ENCODE results near the gene SUGCT. TPM values are rescaled to one million over a fixed set of nuclear protein-coding genes. Genes with fewer than 3 reads are reported as not detected.

SUGCT gene
- total RNA-seq, 1 experiment from 2014 or later = 1.5 TPM

GRCh38 chr7:40888499-40888898 lies 753.7 kb downstream of the SUGCT start:
- H3K9me3 ChIP-seq (ENCODE audit: low read depth, low read length, poor library complexity, severe bottlenecking) = peaks cover 9% of the 10 kb centered on the region
- TF ChIP-seq EZH2 (IDR thresholded peaks at IDR 0.05; ENCODE audit: borderline replicate concordance, low read depth, low read length, poor library complexity, severe bottlenecking) (no peak), CTCF (conservative IDR thresholded peaks at IDR 0.05; ENCODE audit: low read depth, low read length) (no peak)
- no peak for DNase-seq (ENCODE audit: low spot score)
- no peak overlapping the region for H3K4me3 ChIP-seq (ENCODE audit: low read depth, low read length, poor library complexity, severe bottlenecking)
- no peaks in the 10 kb centered on the region for H3K4me1 ChIP-seq (ENCODE audit: insufficient read depth, low read length, poor library complexity, severe bottlenecking)
- no peaks in the 10 kb centered on the region for H3K36me3 ChIP-seq (ENCODE audit: insufficient read depth, low read length, poor library complexity, severe bottlenecking)
- intact Hi-C loops (cut with micrococcal nuclease; ENCODE audit: unreplicated experiment) = no loop called here
- no TSS peak for BruUV-seq (replicated peaks)
- H3K27ac ChIP-seq (ENCODE audit: low read depth, low read length, poor library complexity, severe bottlenecking) = no peak overlapping the region
- CTCF ChIA-PET = no interaction called here
- POLR2A ChIA-PET (ENCODE audit: low non-redundant PET) = no interaction called here
- no peaks in the 10 kb centered on the region for H3K27me3 ChIP-seq (replicated peaks; ENCODE audit: insufficient read depth, low read depth, low read length, poor library complexity)

DNA sequence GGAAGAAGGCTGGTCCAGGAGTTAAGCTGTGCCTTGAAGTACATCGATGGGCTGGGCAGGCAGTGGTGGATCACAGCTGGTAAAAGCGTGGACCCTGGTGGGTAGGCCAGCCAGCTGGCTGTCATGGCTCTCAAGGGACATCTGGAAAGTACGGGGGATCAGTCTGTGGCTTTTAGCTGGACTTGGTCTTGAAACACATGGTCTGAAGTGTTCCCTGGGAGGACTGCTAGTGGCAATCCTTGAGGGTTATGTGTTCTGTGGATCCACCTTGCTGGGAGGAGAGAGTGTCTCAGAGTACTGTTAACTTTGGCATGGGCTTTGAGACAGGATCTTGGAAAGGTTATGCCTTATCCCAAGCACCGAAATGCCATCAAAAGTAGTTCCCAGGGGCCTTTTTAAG lies 754.3 kb downstream of the SUGCT start:
- BruUV-seq (replicated peaks) = no TSS peak
- no peak overlapping the region for H3K4me3 ChIP-seq (ENCODE audit: low read depth, low read length, poor library complexity, severe bottlenecking)
- DNase-seq (ENCODE audit: low spot score) = no peak
- POLR2A ChIA-PET (ENCODE audit: low non-redundant PET) = no interaction called here
- CTCF ChIA-PET = no interaction called here
- H3K27ac ChIP-seq (ENCODE audit: low read depth, low read length, poor library complexity, severe bottlenecking) = no peak overlapping the region
- no peaks in the 10 kb centered on the region for H3K4me1 ChIP-seq (ENCODE audit: insufficient read depth, low read length, poor library complexity, severe bottlenecking)
- no peaks in the 10 kb centered on the region for H3K36me3 ChIP-seq (ENCODE audit: insufficient read depth, low read length, poor library complexity, severe bottlenecking)
- TF ChIP-seq EZH2 (IDR thresholded peaks at IDR 0.05; ENCODE audit: borderline replicate concordance, low read depth, low read length, poor library complexity, severe bottlenecking) (no peak), CTCF (conservative IDR thresholded peaks at IDR 0.05; ENCODE audit: low read depth, low read length) (no peak)
- H3K9me3 ChIP-seq (ENCODE audit: low read depth, low read length, poor library complexity, severe bottlenecking) = peaks cover 9% of the 10 kb centered on the region
- intact Hi-C loops (cut with micrococcal nuclease; ENCODE audit: unreplicated experiment) = no loop called here
- H3K27me3 ChIP-seq (replicated peaks; ENCODE audit: insufficient read depth, low read depth, low read length, poor library complexity) = no peaks in the 10 kb centered on the region

DNA sequence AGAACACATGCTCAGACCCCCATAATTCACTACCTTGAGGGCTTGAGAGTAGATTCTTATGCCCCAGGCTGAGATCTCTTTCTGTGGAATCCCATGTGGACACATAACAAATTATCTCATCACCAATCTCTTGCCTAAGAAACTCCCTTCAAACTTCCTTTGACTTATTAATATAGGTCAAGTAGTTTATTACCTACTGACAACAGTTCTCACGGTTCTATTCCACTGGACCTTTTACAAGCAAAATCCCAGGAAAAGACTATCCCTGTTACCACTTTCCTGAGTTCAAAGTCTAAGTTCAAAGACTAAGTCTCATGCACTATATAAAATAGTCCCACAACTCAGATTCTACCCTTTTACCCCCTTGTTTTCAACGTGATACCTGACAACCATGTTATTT lies 754.7 kb downstream of the SUGCT start:
- intact Hi-C loops (cut with micrococcal nuclease; ENCODE audit: unreplicated experiment) = no loop called here
- BruUV-seq (replicated peaks) = no TSS peak
- Histone ChIP-seq H3K4me1 (ENCODE audit: insufficient read depth, low read length, poor library complexity, severe bottlenecking) (no peaks in the 10 kb centered on the region), H3K9me3 (ENCODE audit: low read depth, low read length, poor library complexity, severe bottlenecking) (peaks cover 9% of the 10 kb centered on the region), H3K36me3 (ENCODE audit: insufficient read depth, low read length, poor library complexity, severe bottlenecking) (no peaks in the 10 kb centered on the region), H3K27me3 (replicated peaks; ENCODE audit: insufficient read depth, low read depth, low read length, poor library complexity) (no peaks in the 10 kb centered on the region), H3K4me3 (ENCODE audit: low read depth, low read length, poor library complexity, severe bottlenecking) (no peak overlapping the region), H3K27ac (ENCODE audit: low read depth, low read length, poor library complexity, severe bottlenecking) (no peak overlapping the region)
- DNase-seq (ENCODE audit: low spot score) = no peak
- CTCF ChIA-PET = no interaction called here
- POLR2A ChIA-PET (ENCODE audit: low non-redundant PET) = no interaction called here
- TF ChIP-seq EZH2 (IDR thresholded peaks at IDR 0.05; ENCODE audit: borderline replicate concordance, low read depth, low read length, poor library complexity, severe bottlenecking) (no peak), CTCF (conservative IDR thresholded peaks at IDR 0.05; ENCODE audit: low read depth, low read length) (no peak)

All from A673 (cell line).